BLaER1 treated with 17β-estradiol and CSF1 and Interleukin-3, amounts not matched to agents 10 nM and 100 nM (cell line): ENCODE data around the gene NMUR1.

Source experiments
- H3K27ac ChIP-seq, 11 experiments: shearing (Covaris generic); formaldehyde crosslinking; 2 replicates each; pipeline ENCODE4 v1.8.1; 2022
- H3K27me3 ChIP-seq, 11 experiments: shearing (Covaris generic); formaldehyde crosslinking; 2 replicates each; pipeline ENCODE4 v1.8.1; 2022
- H3K36me3 ChIP-seq, 11 experiments: shearing (Covaris generic); formaldehyde crosslinking; 2 replicates each; pipeline ENCODE4 v1.8.1; 2022
- H3K4me1 ChIP-seq, 10 experiments: shearing (Covaris generic); formaldehyde crosslinking; 2 replicates each; pipeline ENCODE4 v1.8.1; 2022
- H3K4me2 ChIP-seq, 11 experiments: shearing (Covaris generic); formaldehyde crosslinking; 2 replicates each; pipeline ENCODE4 v1.8.1; 2022
- H3K4me3 ChIP-seq, 10 experiments: shearing (Covaris generic); formaldehyde crosslinking; 2 replicates each; pipeline ENCODE4 v1.8.1; 2022
- H3K9ac ChIP-seq, 11 experiments: shearing (Covaris generic); formaldehyde crosslinking; 2 replicates each; pipeline ENCODE4 v1.8.1; 2022
- H3K9me3 ChIP-seq, 11 experiments: shearing (Covaris generic); formaldehyde crosslinking; replicated peaks in 1 of 11; 2 replicates each; pipeline ENCODE4 v1.8.1; 2022
- H4K20me1 ChIP-seq, 11 experiments: shearing (Covaris generic); formaldehyde crosslinking; 2 replicates each; pipeline ENCODE4 v1.8.1; 2022
- Cebpa-rat ChIP-seq, 11 experiments: shearing (Covaris generic); IDR thresholded peaks; 2 replicates each; pipeline ENCODE4 v1.8.1; 2022

The NMUR1 gene

GRCh38 chr2:231554748-231555545, 24.7 kb upstream of the NMUR1 start:
- TF ChIP-seq Cebpa-rat (IDR thresholded peaks at IDR 0.05): no peak
- Histone ChIP-seq H4K20me1 (peaks cover 0 to 9% (median 0%) of the 10 kb centered on the region in 11 experiments; a peak in 2 of 22 replicates), H3K27ac (peak overlapping the region in 10 of 11 experiments; percentile 5 to 87 (median 77); a peak in 19 of 22 replicates), H3K27me3 (peaks cover 0 to 65% (median 0%) of the 10 kb centered on the region in 11 experiments; a peak in 6 of 22 replicates), H3K9ac (peak overlapping the region; percentile 2 to 81 (median 70); a peak in 19 of 22 replicates), H3K9me3 (peaks cover 28 to 31% (median 30%) of the 10 kb centered on the region in 11 experiments), H3K36me3 (peaks cover 0 to 6% (median 0%) of the 10 kb centered on the region in 11 experiments; a peak in 2 of 22 replicates), H3K4me3 (peak overlapping the region; percentile 23 to 60 (median 52)), H3K4me2 (peak overlapping the region; percentile 89 to 100 (median 94)), H3K4me1 (peaks cover 25 to 53% (median 45%) of the 10 kb centered on the region in 10 experiments)

GRCh38 chr2:231554327-231554726, 24.1 kb upstream of the NMUR1 start:
- Histone ChIP-seq H3K4me1 (peaks cover 25 to 59% (median 50%) of the 10 kb centered on the region in 10 experiments), H3K27ac (peak overlapping the region in 10 of 11 experiments; percentile 5 to 87 (median 77); a peak in 18 of 22 replicates), H3K4me2 (peak overlapping the region; percentile 89 to 100 (median 94)), H4K20me1 (peaks cover 0 to 9% (median 0%) of the 10 kb centered on the region in 11 experiments; a peak in 2 of 22 replicates), H3K4me3 (peak overlapping the region; percentile 23 to 60 (median 52)), H3K9me3 (peaks cover 28 to 31% (median 30%) of the 10 kb centered on the region in 11 experiments), H3K27me3 (peaks cover 0 to 71% (median 0%) of the 10 kb centered on the region in 11 experiments; a peak in 7 of 22 replicates), H3K36me3 (peaks cover 0 to 6% (median 0%) of the 10 kb centered on the region in 11 experiments; a peak in 2 of 22 replicates), H3K9ac (peak overlapping the region; percentile 2 to 81 (median 70); a peak in 19 of 22 replicates)
- no peak for TF ChIP-seq Cebpa-rat (IDR thresholded peaks at IDR 0.05)

- Histone ChIP-seq H3K4me1 (peaks cover 24 to 68% (median 58%) of the 10 kb centered on the region in 10 experiments), H3K9me3 (peaks cover 28 to 36% (median 30%) of the 10 kb centered on the region in 11 experiments), H3K4me3 (peak overlapping the region in 2 of 10 experiments; percentile 16 to 25; a peak in 2 of 20 replicates), H3K36me3 (peaks cover 0 to 6% (median 0%) of the 10 kb centered on the region in 11 experiments; a peak in 2 of 22 replicates), H3K27ac (no peak overlapping the region), H3K9ac (no peak overlapping the region), H3K4me2 (no peak overlapping the region), H4K20me1 (peaks cover 0 to 18% (median 0%) of the 10 kb centered on the region in 11 experiments; a peak in 2 of 22 replicates), H3K27me3 (peaks cover 0 to 87% (median 0%) of the 10 kb centered on the region in 11 experiments; a peak in 7 of 22 replicates)
- no peak for TF ChIP-seq Cebpa-rat (IDR thresholded peaks at IDR 0.05)
These were observed 22.5 kb upstream of the NMUR1 start for GRCh38 chr2:231552752-231553151.

- Histone ChIP-seq H3K36me3 (peaks cover 0 to 6% (median 0%) of the 10 kb centered on the region in 11 experiments; a peak in 2 of 22 replicates), H3K27ac (no peak overlapping the region), H3K9ac (0 out of 22 replicates have a peak overlapping the region, but pooled peaks of 1 of the 11 experiments have one; percentile 9), H3K9me3 (peaks cover 28 to 38% (median 30%) of the 10 kb centered on the region in 11 experiments), H3K4me1 (peaks cover 32 to 69% (median 59%) of the 10 kb centered on the region in 10 experiments), H3K4me3 (no peak overlapping the region), H3K4me2 (peak overlapping the region in 9 of 11 experiments; percentile 39 to 61 (median 48); a peak in 17 of 22 replicates), H3K27me3 (peaks cover 0 to 86% (median 0%) of the 10 kb centered on the region in 11 experiments; a peak in 7 of 22 replicates), H4K20me1 (peaks cover 0 to 33% (median 0%) of the 10 kb centered on the region in 11 experiments; a peak in 8 of 22 replicates)
- TF ChIP-seq Cebpa-rat (IDR thresholded peaks at IDR 0.05): no peak
These were observed 19.4 kb upstream of the NMUR1 start for GRCh38 chr2:231549446-231550239.

GRCh38 chr2:231548752-231549151, 18.5 kb upstream of the NMUR1 start:
- no peak overlapping the region for H3K9ac ChIP-seq
- peaks cover 24 to 68% (median 57%) of the 10 kb centered on the region in 10 experiments for H3K4me1 ChIP-seq
- peaks cover 0 to 38% (median 0%) of the 10 kb centered on the region in 11 experiments; a peak in 8 of 22 replicates for H4K20me1 ChIP-seq
- peak overlapping the region in 8 of 11 experiments; percentile 24 to 59 (median 48); a peak in 13 of 22 replicates for H3K4me2 ChIP-seq
- no peak overlapping the region for H3K4me3 ChIP-seq
- H3K27me3 ChIP-seq: peaks cover 0 to 86% (median 0%) of the 10 kb centered on the region in 11 experiments; a peak in 7 of 22 replicates
- no peak overlapping the region for H3K27ac ChIP-seq
- H3K9me3 ChIP-seq: peaks cover 30 to 46% (median 38%) of the 10 kb centered on the region in 11 experiments
- TF ChIP-seq Cebpa-rat (IDR thresholded peaks at IDR 0.05): no peak
- peaks cover 0 to 6% (median 0%) of the 10 kb centered on the region in 11 experiments; a peak in 2 of 22 replicates for H3K36me3 ChIP-seq

GRCh38 chr2:231547315-231548110, 17.3 kb upstream of the NMUR1 start:
- TF ChIP-seq Cebpa-rat (IDR thresholded peaks at IDR 0.05): no peak
- Histone ChIP-seq H3K27me3 (peaks cover 0 to 87% (median 0%) of the 10 kb centered on the region in 11 experiments; a peak in 7 of 22 replicates), H3K36me3 (peaks cover 0 to 10% (median 0%) of the 10 kb centered on the region in 11 experiments; a peak in 3 of 22 replicates), H3K27ac (no peak overlapping the region), H3K4me2 (peak overlapping the region in 8 of 11 experiments; percentile 79 to 92 (median 90); a peak in 10 of 22 replicates), H4K20me1 (peaks cover 0 to 38% (median 0%) of the 10 kb centered on the region in 11 experiments; a peak in 8 of 22 replicates), H3K9ac (no peak overlapping the region), H3K4me1 (peaks cover 23 to 64% (median 54%) of the 10 kb centered on the region in 10 experiments), H3K4me3 (no peak overlapping the region), H3K9me3 (peaks cover 33 to 47% (median 39%) of the 10 kb centered on the region in 11 experiments)

- TF ChIP-seq Cebpa-rat (IDR thresholded peaks at IDR 0.05): no peak
- Histone ChIP-seq H3K4me3 (peak overlapping the region in 1 of 10 experiments; percentile 27; a peak in 3 of 20 replicates), H3K4me2 (peak overlapping the region; percentile 79 to 92 (median 91)), H4K20me1 (peaks cover 0 to 38% (median 0%) of the 10 kb centered on the region in 11 experiments; a peak in 8 of 22 replicates), H3K27me3 (peaks cover 0 to 93% (median 0%) of the 10 kb centered on the region in 11 experiments; a peak in 7 of 22 replicates), H3K36me3 (peaks cover 0 to 6% (median 0%) of the 10 kb centered on the region in 11 experiments; a peak in 2 of 22 replicates), H3K9me3 (peaks cover 32 to 47% (median 38%) of the 10 kb centered on the region in 11 experiments), H3K27ac (peak overlapping the region in 9 of 11 experiments; percentile 33 to 83 (median 77); a peak in 16 of 22 replicates), H3K4me1 (peaks cover 23 to 70% (median 57%) of the 10 kb centered on the region in 10 experiments), H3K9ac (peak overlapping the region in 8 of 11 experiments; percentile 24 to 70 (median 63); a peak in 14 of 22 replicates)
These were observed 15.9 kb upstream of the NMUR1 start for GRCh38 chr2:231546014-231546715.
